Measurements from ENCODE around the gene TBC1D5.
"Not testable (repeated sequence)": the region's sequence is repeated elsewhere in the genome, so short reads cannot be mapped to it uniquely, and the experiment has no call there.

Gene TBC1D5

DNA sequence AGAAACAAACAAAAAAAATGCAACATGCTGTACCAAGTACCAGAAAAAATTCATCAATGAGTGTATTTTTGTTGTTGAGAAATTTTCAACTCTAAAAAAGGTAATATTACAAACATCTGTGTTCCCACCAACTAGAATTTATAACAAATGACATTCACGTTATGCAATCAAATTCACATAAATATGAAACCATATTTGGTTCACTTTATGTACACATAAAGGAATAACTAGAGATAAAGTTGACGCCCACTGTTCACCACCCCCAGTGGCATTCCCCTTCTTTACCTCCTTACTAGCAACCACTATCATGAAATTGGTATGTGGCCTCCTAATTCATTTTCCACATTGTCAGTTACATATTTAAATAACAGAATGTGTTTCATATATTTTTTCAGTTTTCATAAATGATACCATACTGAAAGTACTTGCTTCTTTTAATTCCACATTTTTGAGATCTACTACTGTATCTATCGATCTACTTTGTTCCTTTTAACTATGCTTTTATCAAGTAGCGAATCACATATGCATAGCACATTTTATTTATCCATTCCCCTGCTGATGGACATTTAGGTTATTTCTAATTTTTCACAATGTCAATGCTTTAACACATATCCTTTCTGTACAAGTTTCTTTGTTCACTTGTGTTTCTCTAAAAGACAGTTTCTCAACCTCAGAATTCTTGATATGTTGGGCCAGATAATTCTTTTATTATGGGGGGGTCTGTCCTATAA, 34.5 kb downstream of the TBC1D5 start:
- no peak for FAIRE-seq

DNA sequence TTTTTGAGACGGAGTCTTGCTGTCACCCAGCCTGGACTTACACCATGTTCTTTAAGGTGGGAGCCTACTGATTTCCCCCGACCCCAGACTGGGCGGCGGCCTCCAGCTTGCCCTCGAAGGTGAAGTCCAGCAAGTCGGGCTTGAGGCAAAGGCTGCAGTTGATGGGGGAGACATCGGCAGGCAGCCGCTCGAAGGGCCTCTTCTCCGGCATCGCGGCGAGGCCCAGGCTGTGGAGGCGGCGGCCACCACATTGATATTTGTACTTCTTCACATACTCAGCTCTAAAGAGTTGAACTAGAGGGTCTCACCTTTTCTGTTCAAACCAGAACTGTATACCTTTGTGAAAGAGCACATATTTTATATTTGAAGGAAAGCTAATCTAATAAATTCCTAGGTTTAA, 36.4 kb downstream of the TBC1D5 start:
- FAIRE-seq, result not testable (repeated sequence)

- FAIRE-seq, result not testable (repeated sequence)
These were observed 42.6 kb downstream of the TBC1D5 start for GRCh38 chr3:17699815-17700214.

DNA sequence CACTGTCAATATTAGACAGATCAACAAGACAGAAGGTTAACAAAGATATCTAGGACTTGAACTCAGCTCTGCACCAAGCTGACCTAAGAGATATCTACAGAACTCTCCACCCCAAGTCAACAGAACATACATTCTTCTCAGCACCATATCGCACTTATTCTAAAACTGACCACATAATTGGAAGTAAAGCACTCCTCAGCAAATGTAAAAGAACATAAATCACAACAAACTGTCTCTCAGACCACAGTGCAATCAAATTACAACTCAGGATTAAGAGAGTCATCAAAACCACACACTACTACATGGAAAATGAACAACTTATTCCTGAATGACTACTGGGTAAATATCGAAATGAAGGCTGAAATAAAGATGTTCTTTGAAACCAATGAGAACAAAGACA, 46.8 kb downstream of the TBC1D5 start:
- not testable (repeated sequence) for FAIRE-seq

- FAIRE-seq, result not testable (repeated sequence)
These were observed 48.8 kb downstream of the TBC1D5 start for GRCh38 chr3:17693670-17693999.

- FAIRE-seq, result not testable (repeated sequence)
These were observed 49.4 kb downstream of the TBC1D5 start for GRCh38 chr3:17692846-17693669.

DNA sequence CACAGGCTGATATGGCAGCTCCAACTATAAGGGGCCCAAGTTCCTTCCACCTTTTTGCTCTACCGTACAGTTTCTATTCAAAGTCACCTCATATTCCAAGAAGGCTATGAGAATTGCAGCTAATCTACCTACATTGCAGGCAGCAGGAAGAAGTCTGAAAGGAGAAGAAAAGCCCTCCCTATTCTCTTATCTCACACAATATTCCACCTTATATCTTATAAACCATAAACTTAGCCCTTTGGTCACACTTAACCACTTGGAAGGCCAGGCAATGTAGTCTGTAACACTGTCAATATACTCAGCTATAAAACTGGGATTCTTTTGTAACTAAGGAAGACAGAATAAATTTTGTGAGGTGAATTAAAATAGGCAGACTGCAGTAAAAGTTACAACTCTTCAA, 54.9 kb downstream of the TBC1D5 start:
- peak; percentile 31 for FAIRE-seq

DNA sequence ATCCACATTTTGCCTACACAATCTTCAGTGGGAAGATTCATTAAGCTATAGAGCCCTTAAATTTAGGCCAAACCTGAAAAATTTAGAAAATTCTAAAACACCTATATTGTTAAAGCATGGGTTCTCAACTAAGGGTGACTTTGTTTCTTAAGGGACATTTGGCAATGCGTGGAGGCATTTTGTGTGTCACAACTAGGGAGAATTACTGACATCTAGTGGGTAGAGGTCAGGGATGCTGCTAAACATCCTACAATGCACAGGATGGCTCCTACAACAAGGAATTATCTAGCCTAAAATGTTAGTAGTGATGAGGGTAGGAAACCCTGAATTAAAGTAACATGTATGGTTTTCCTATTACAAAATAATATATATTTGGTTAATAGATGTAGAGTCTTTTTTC, 55.8 kb downstream of the TBC1D5 start:
- no peak for FAIRE-seq

DNA sequence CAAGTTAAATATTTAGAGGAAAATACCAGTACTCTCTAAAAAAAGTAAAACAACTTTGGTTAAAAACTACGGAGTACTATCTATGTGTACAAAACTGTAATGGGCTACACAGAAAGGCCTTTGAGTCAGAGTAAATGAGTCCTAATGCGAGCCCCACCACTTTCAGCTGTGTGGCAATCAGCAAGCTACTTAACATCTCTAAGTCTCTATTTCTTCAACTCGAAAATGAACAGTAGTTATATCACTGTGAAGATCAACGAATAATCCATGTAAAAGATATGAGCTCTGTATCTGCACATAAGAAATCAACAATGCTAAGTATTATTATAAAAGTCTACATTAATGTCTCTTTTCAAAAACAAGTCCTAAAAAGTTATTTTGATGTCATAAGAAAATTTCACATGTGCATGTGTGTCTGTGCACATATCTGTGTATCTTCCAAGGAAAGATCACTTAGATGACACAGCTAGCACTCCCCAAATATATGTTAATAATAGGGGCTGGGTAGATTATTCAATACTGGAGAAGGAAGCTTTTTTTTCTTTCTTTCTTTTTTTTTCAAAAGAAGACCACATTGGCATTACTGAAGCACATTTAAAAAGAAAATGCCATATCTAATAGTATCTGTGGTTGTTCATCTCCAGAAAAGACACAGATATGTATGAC, 58.8 kb downstream of the TBC1D5 start:
- FAIRE-seq, result no peak

GRCh38 chr3:17680530-17680929, 61.9 kb downstream of the TBC1D5 start:
- FAIRE-seq, result no peak

GRCh38 chr3:17678116-17678741, 64.2 kb downstream of the TBC1D5 start:
- FAIRE-seq, result no peak

GRCh38 chr3:17674082-17674686, 68.2 kb downstream of the TBC1D5 start:
- peak; percentile 33 for FAIRE-seq

DNA sequence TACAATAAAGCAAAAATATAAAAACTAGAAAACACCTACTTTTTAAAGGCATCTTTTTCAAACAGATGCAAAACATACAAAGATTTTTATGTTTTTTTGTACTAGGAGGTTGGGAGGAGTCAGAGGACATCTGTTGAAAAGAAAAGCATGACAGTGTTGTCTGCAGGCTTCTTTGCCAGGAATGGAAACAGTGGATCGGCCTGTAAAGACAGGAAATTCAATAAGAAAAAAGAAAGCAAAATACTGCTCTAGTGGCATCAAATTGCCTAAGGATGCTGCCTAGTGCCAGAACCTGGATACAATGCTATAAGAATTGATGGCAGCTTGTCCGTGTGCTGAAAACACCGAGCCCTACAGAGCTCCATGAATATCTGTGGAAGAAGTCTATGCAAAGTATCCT, 69.9 kb downstream of the TBC1D5 start:
- no peak for FAIRE-seq

- no peak for FAIRE-seq
These were observed 71.7 kb downstream of the TBC1D5 start for GRCh38 chr3:17670749-17671148.

DNA sequence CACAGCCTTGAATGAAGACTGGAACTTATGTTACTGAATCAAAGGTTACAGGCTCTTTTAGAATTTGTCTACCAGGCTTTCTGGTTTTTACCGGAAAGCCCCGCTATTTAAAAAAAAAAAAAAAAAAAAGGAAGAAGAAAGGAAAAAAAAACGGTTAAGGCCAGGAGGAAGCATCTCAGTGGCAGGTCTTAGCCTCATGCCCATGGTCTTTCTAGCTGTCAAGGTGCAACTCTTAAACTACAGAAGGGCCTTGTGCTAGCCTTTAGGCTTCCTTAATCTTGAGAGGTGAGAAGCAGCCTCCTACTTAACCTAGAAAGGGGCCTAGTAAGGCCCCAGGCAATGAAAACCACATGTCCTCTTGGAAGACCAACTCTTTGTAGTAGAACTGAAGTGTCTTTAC, 77.5 kb downstream of the TBC1D5 start:
- no peak for FAIRE-seq

DNA sequence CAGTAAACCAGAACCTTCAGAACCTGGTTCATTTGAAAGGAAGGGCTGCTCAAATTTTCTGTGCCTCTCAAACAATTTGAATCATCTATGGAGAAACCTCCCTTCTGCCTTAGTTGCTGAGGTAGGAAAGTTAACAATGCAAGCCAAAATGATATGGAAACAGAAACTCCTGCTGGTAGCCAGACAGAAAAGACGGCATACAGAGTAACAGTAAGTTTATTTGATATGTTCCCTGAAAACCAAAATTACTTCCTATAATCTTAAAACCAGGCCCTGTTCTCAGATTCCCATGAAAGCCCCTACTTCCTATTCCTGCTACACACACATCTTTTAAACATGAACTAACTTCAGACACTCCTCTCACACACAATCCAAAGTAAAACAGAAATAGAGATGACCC, 86.2 kb downstream of the TBC1D5 start:
- FAIRE-seq, result no peak

GRCh38 chr3:17655743-17656142, 86.7 kb downstream of the TBC1D5 start:
- no peak for FAIRE-seq

DNA sequence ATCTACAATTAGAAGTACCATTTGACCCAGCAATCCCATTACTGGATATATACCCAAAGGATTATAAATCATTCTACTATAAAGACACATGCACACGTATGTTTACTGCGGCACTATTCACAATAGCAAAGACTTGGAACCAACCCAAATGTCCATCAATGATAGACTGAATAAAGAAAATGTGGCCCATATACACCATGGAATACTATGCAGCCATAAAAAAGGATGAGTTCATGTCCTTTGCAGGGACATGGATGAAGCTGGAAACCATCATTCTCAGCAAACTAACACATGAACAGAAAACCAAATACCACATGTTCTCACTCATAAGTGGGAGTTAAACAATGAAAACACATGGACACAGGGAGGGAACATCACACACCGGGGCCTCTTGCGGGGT, 92.7 kb downstream of the TBC1D5 start:
- not testable (repeated sequence) for FAIRE-seq

- not testable (repeated sequence) for FAIRE-seq
These were observed 93.6 kb downstream of the TBC1D5 start for GRCh38 chr3:17648630-17649355.

- FAIRE-seq, result no peak
These were observed 97.2 kb downstream of the TBC1D5 start for GRCh38 chr3:17645074-17645698.

DNA sequence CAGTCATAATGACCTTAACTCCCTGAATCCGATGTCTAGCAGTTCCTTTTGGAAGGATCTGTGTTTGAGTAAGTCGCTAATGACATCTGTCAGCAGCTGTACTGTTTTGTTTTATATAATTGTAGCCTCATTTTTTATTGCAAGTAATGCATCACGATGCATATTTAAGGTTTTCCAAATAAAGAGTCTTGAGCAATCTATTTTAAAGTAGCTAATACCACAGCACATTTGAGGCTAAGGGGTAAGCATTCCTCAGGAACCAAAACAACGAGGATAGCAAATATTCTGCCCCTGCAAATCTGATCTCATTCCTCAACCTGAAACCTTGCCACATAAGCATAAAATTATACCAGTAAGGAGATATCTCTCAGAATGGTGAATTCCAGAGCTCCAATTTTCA, 98.7 kb downstream of the TBC1D5 start:
- FAIRE-seq, result no peak

- no peak for FAIRE-seq
These were observed 100.0 kb downstream of the TBC1D5 start for GRCh38 chr3:17642474-17642873.
